HepG2 (cell line): ENCODE measurements around the gene CX3CR1. TPM values are rescaled to one million over a fixed set of nuclear protein-coding genes. Genes with fewer than 3 reads are reported as not detected.

Experiments
- ATAC-seq: fragments of 200-7000 bp; cut with Tn5 transposase; 3 replicates; pipeline ENCODE4 v1.9.1; 2020; ENCODE audit warnings: mild to moderate bottlenecking, moderate library complexity
- BruUV-seq: library from RNA; stranded (reverse); fragments of 400-500 nt; replicated peaks from 2 replicates; lab custom pipeline; 2021; lab: Mats Ljungman, UMichigan
- CTCF ChIA-PET: fragments of 300-600 bp; formaldehyde crosslinking; extraction: SDS; loops from one replicate; lab custom pipeline; 2021; ENCODE audit warnings: low total read pairs, inconsistent platforms, low intra/inter-chr PET ratio; lab: Yijun Ruan, JAX
- POLR2A ChIA-PET: fragments of 350-600 bp; sonication (Branson Sonifier 250); formaldehyde crosslinking; loops from one replicate; lab custom pipeline; 2020; ENCODE audit warnings: antibody characterized with exemption, inconsistent platforms; lab: Yijun Ruan, JAX
- DNase-seq: peaks from one replicate; pipeline ENCODE4 v3.0.0-alpha.2; 2015; ENCODE audit warnings: low spot score
- FAIRE-seq: peaks from 3 replicates; lab custom pipeline; 2011; peaks lifted over from hg19 to GRCh38; lab: Jason Lieb, UNC
- H2AFZ ChIP-seq: one replicate; pipeline ENCODE4 v1.6.1; 2011; ENCODE audit warnings: low read length, inconsistent platforms
- H3K27ac ChIP-seq: fragments of 300-600 bp; 3 replicates; pipeline ENCODE4 v1.8.0; 2011; ENCODE audit warnings: mixed run types, mild to moderate bottlenecking, mixed read lengths, low read length, inconsistent platforms; ENCODE audit not compliant: insufficient read depth; ENCODE audit errors: extremely low read length
- H3K27me3 ChIP-seq, 2 experiments: fragments of 200-600 bp in 1 of 2; 2 replicates in 1 of 2; 3 replicates in 1 of 2; pipeline versions ENCODE4 v1.6.0 to v1.8.0; 2011; ENCODE audit warnings: low read length in 2 of 2, mild to moderate bottlenecking in 2 of 2, moderate library complexity in 2 of 2, inconsistent platforms in 1 of 2; ENCODE audit not compliant: insufficient read depth in 2 of 2, control insufficient read depth in 1 of 2
- H3K36me3 ChIP-seq, 2 experiments: fragments of 200-600 bp in 1 of 2; replicated peaks in 1 of 2; 2 replicates in 1 of 2; 3 replicates in 1 of 2; pipeline versions ENCODE4 v1.5.1 to v1.8.0; 2011; ENCODE audit warnings: low read length in 2 of 2, inconsistent platforms in 1 of 2; ENCODE audit not compliant: insufficient read depth in 2 of 2, control insufficient read depth in 1 of 2
- H3K4me1 ChIP-seq: 2 replicates; pipeline ENCODE4 v1.5.1; 2012; ENCODE audit warnings: low read length, inconsistent platforms; ENCODE audit not compliant: insufficient read depth
- H3K4me2 ChIP-seq: 2 replicates; pipeline ENCODE4 v1.6.0; 2011; ENCODE audit warnings: low read depth, low read length, inconsistent platforms
- H3K4me3 ChIP-seq, 3 experiments: fragments of 200-600 bp in 1 of 3; sonication (generic), shearing (Covaris generic) in 1 of 3; replicated peaks in 1 of 3; 2 replicates each; pipeline ENCODE4 v1.5.1; 2011 to 2016; ENCODE audit warnings: low read length in 3 of 3, inconsistent platforms in 2 of 3, low read depth in 2 of 3, mild to moderate bottlenecking in 2 of 3, control low read depth in 1 of 3, mixed read lengths in 1 of 3; ENCODE audit not compliant: insufficient read depth in 1 of 3
- H3K79me2 ChIP-seq: one replicate; pipeline ENCODE4 v1.6.1; 2011; ENCODE audit warnings: low read length, inconsistent platforms; ENCODE audit not compliant: insufficient read depth
- H3K9ac ChIP-seq: 2 replicates; pipeline ENCODE4 v1.6.0; 2011; ENCODE audit warnings: mild to moderate bottlenecking, low read depth, low read length, inconsistent platforms; ENCODE audit not compliant: insufficient read depth
- H3K9me3 ChIP-seq: 2 replicates; pipeline ENCODE4 v1.5.1; 2012; ENCODE audit warnings: mild to moderate bottlenecking, low read length
- H4K20me1 ChIP-seq: 2 replicates; pipeline ENCODE4 v1.6.0; 2011; ENCODE audit warnings: inconsistent platforms, mild to moderate bottlenecking, low read length, moderate library complexity; ENCODE audit not compliant: insufficient read depth
- ATRX ChIP-seq: sonication (generic); formaldehyde crosslinking; IDR thresholded peaks from 2 replicates; pipeline ENCODE4 v1.4.0; 2020; ENCODE audit warnings: missing genetic modification reagents, borderline replicate concordance
- FOSL1 ChIP-seq: sonication (generic); formaldehyde crosslinking; IDR thresholded peaks from 2 replicates; pipeline ENCODE4 v1.9.0; 2021; ENCODE audit warnings: missing genetic modification reagents, borderline replicate concordance
- IKZF4 ChIP-seq: sonication (generic); formaldehyde crosslinking; IDR thresholded peaks from 2 replicates; pipeline ENCODE4 v1.5.1; 2020; ENCODE audit warnings: borderline replicate concordance, mild to moderate bottlenecking, low read depth, missing genetic modification reagents; ENCODE audit errors: not compliant biosample characterization
- KLF6 ChIP-seq: IDR thresholded peaks from 2 replicates; pipeline ENCODE4 v1.8.0; 2016; ENCODE audit warnings: missing biosample characterization, missing genetic modification reagents
- MYC ChIP-seq: sonication (generic); formaldehyde crosslinking; IDR thresholded peaks from 2 replicates; pipeline ENCODE4 v1.9.0; 2021; ENCODE audit warnings: missing genetic modification reagents, borderline replicate concordance
- NONO ChIP-seq, 2 experiments: fragments of 450-650 bp in 1 of 2; sonication (generic) in 1 of 2; formaldehyde crosslinking in 1 of 2; IDR thresholded peaks in 1 of 2; conservative IDR thresholded peaks in 1 of 2; 2 replicates each; pipeline versions ENCODE4 v1.6.1 to v1.8.0; 2017 to 2022; ENCODE audit warnings: mild to moderate bottlenecking in 1 of 2, missing genetic modification reagents in 1 of 2, moderate library complexity in 1 of 2
- PLRG1 ChIP-seq: fragments of 450-650 bp; conservative IDR thresholded peaks from 2 replicates; pipeline ENCODE4 v1.6.1; 2016
- SMARCE1 ChIP-seq: fragments of 450-650 bp; IDR thresholded peaks from 2 replicates; pipeline ENCODE4 v1.6.1; 2017; ENCODE audit warnings: borderline replicate concordance
- ZNF282 ChIP-seq: fragments of 450-650 bp; IDR thresholded peaks from 2 replicates; pipeline ENCODE4 v1.6.1; 2018; ENCODE audit not compliant: partially characterized antibody
- ZNF776 ChIP-seq: sonication (generic); formaldehyde crosslinking; IDR thresholded peaks from 2 replicates; pipeline ENCODE4 v1.4.0; 2020; ENCODE audit warnings: mild to moderate bottlenecking, missing genetic modification reagents
- WGBS: methylation state at CpG from one replicate; pipeline ENCODE4 v1.1.6; 2017; ENCODE audit warnings: low lambda C conversion rate; 5-methylcytosine and 5-hydroxymethylcytosine counted together
- in situ Hi-C: cut with HindIII; loops from 2 replicates; pipeline ENCODE4 v1.10.0; 2017; ENCODE audit warnings: low pct_unique_long_range_greater_than_20kb; ENCODE audit not compliant: extremely low pct_ligation_motif_present
- intact Hi-C: fragments of 100-400 bp; cut with micrococcal nuclease; formaldehyde crosslinking; loops from one replicate; pipeline ENCODE4 v1.10.0; 2022; ENCODE audit not compliant: unreplicated experiment
- polyA plus RNA-seq, 8 experiments: library from polyadenylated mRNA; depleted of rRNA in 3 of 8; stranded (reverse) in 7 of 8; unstranded in 1 of 8; fragments of >200 nt; fragmentation: Illumina TruSeq in 4 of 8; extraction: Trizol in 4 of 8; gene quantifications; 2 replicates each; pipeline versions ENCODE4 v1.2.1 to v1.2.3, GENCODE V29; 2011 to 2016; ENCODE audit warnings: low read depth in 4 of 8, missing spikeins in 1 of 8, mixed read lengths in 1 of 8; ENCODE audit not compliant: insufficient read depth in 1 of 8
- total RNA-seq, 5 experiments: library from RNA; depleted of rRNA; stranded (reverse); fragments of >200 nt; fragmentation: Illumina TruSeq; extraction: Trizol; gene quantifications; 2 replicates each; pipeline ENCODE4 v1.2.3, GENCODE V29; 2016; ENCODE audit warnings: low read depth in 1 of 5
- TF ChIP-seq, protein P1 (sequence below): sonication (generic); formaldehyde crosslinking; IDR thresholded peaks from 2 replicates; pipeline ENCODE4 v1.4.0; 2020; ENCODE audit warnings: missing genetic modification reagents, borderline replicate concordance
- TF ChIP-seq, protein P2 (sequence below): sonication (generic); formaldehyde crosslinking; conservative IDR thresholded peaks from 2 replicates; pipeline ENCODE4 v1.4.0; 2020; ENCODE audit warnings: mild to moderate bottlenecking, missing genetic modification reagents, moderate library complexity

CX3CR1 gene
- total and polyA plus RNA-seq, 2 of the 13 experiments (the other 11 are each of a cell fraction or from before 2014, with no cell fraction given): not detected

DNA sequence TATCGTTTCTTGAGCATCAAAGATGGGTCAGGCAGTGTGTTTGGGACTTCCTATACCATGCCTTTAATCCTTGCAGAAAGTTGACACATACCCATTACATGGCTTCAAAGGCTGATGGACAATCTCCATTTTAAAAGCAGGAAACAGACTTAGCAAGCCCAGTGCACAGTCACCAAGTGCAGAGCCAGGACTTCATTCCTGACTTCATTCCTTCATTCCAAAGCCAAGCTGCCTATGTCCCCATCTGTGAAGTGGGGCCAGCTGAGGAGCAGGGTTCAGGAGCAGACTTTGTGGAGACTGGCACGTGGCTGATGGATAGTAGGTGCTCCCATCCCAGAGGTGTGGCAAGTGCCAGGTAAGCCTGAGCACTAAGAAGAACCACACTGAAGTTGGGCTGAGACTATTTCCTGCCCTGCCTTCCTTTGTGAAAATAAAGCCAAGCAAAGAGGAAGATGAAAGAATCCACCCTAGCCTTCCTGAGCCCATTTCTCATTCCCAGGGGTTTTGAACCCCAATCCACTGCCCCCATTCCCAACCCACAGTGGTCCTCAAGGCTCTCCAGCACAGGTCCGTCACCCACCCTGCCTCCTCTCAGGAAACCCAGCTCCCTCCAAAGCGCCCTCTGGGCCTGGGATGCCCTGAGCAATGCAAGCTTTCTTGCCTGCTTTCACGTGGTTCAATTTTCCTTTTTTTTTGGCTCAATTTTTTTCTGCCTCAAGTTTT, 1.8 kb downstream of the CX3CR1 start:
- ChIA-PET POLR2A (no interaction called here), CTCF (no interaction called here)
- 25% methylated on average over 5 of the region's 5 CpGs for WGBS
- intact Hi-C loops (no loop called here), in situ Hi-C loops (no loop called here)
- Histone ChIP-seq H3K4me1 (no peaks in the 10 kb centered on the region), H4K20me1 (no peaks in the 10 kb centered on the region), H3K4me2 (no peak overlapping the region), H3K36me3 (no peaks in the 10 kb centered on the region), H2AFZ (no peak overlapping the region), H3K27me3 (peaks cover 0 to 13% of the 10 kb centered on the region in 2 experiments; a peak in 4 of 5 replicates), H3K4me3 (no peak overlapping the region), H3K27ac (no peak overlapping the region), H3K79me2 (no peaks in the 10 kb centered on the region), H3K9ac (no peak overlapping the region), H3K9me3 (no peaks in the 10 kb centered on the region)
- no peak for ATAC-seq
- no peak for DNase-seq
- FAIRE-seq: no peak
- BruUV-seq: no TSS peak
- TF ChIP-seq ATRX: no peak

DNA sequence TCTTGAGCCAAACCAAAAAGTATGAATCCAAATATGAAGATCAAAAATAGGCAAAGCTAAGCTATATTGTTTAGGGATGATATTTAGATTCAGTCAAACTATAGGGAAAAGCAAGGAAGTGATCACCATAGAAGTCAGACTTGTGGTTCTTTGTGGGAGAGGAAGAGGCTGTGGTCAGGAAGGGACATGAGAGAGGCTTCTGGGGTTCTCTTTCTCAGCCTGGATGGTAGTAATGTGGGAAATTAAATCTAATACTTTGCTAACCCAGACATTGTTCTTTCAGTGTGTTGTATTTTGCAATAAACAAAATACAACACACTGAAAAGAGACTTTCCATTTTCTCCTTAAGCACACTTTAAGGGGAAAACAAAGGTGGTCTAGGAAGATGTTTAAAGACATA, 3.1 kb downstream of the CX3CR1 start:
- Histone ChIP-seq H3K9ac (no peak overlapping the region), H3K36me3 (no peaks in the 10 kb centered on the region), H3K9me3 (no peaks in the 10 kb centered on the region), H3K79me2 (no peaks in the 10 kb centered on the region), H2AFZ (no peak overlapping the region), H3K27me3 (peaks cover 0 to 10% of the 10 kb centered on the region in 2 experiments; a peak in 4 of 5 replicates), H4K20me1 (no peaks in the 10 kb centered on the region), H3K4me2 (no peak overlapping the region), H3K4me1 (no peaks in the 10 kb centered on the region), H3K4me3 (no peak overlapping the region), H3K27ac (no peak overlapping the region)
- DNase-seq (no peak), FAIRE-seq (no peak), ATAC-seq (no peak)
- ChIA-PET POLR2A (no interaction called here), CTCF (no interaction called here)
- no TSS peak for BruUV-seq
- in situ Hi-C loops (no loop called here), intact Hi-C loops (no loop called here)
- TF ChIP-seq SMARCE1 (no peak), NONO (IDR thresholded peaks at IDR 0.05) (no peak), NONO (CRISPR knock-in tag; conservative IDR thresholded peaks at IDR 0.05) (no peak), MYC (no peak), ZNF776 (CRISPR knock-in tag) (no peak), KLF6 (no peak), FOSL1 (no peak), IKZF4 (CRISPR knock-in tag) (no peak), PLRG1 (no peak), ZNF282 (no peak)
- TF ChIP-seq, protein P1, sequence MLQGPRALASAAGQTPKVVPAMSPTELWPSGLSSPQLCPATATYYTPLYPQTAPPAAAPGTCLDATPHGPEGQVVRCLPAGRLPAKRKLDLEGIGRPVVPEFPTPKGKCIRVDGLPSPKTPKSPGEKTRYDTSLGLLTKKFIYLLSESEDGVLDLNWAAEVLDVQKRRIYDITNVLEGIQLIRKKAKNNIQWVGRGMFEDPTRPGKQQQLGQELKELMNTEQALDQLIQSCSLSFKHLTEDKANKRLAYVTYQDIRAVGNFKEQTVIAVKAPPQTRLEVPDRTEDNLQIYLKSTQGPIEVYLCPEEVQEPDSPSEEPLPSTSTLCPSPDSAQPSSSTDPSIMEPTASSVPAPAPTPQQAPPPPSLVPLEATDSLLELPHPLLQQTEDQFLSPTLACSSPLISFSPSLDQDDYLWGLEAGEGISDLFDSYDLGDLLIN (CRISPR knock-in tag): no peak
- TF ChIP-seq, protein P2, sequence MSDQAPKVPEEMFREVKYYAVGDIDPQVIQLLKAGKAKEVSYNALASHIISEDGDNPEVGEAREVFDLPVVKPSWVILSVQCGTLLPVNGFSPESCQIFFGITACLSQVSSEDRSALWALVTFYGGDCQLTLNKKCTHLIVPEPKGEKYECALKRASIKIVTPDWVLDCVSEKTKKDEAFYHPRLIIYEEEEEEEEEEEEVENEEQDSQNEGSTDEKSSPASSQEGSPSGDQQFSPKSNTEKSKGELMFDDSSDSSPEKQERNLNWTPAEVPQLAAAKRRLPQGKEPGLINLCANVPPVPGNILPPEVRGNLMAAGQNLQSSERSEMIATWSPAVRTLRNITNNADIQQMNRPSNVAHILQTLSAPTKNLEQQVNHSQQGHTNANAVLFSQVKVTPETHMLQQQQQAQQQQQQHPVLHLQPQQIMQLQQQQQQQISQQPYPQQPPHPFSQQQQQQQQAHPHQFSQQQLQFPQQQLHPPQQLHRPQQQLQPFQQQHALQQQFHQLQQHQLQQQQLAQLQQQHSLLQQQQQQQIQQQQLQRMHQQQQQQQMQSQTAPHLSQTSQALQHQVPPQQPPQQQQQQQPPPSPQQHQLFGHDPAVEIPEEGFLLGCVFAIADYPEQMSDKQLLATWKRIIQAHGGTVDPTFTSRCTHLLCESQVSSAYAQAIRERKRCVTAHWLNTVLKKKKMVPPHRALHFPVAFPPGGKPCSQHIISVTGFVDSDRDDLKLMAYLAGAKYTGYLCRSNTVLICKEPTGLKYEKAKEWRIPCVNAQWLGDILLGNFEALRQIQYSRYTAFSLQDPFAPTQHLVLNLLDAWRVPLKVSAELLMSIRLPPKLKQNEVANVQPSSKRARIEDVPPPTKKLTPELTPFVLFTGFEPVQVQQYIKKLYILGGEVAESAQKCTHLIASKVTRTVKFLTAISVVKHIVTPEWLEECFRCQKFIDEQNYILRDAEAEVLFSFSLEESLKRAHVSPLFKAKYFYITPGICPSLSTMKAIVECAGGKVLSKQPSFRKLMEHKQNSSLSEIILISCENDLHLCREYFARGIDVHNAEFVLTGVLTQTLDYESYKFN (CRISPR knock-in tag): no peak
